Measurements from ENCODE around the gene KIF3A. TPM values are rescaled to one million over a fixed set of nuclear protein-coding genes. Genes with fewer than 3 reads are reported as not detected.

Gene KIF3A
- total RNA-seq, 1 experiment from 2014 or later = 13.2 TPM

GRCh38 chr5:132686193-132686592 lies 51.2 kb downstream of the KIF3A start:
- Mint-ChIP-seq H3K27me3 (ENCODE audit: low read depth) (no peaks in the 10 kb centered on the region), H3K9me3 (no peaks in the 10 kb centered on the region), H3K4me3 (no peak overlapping the region), H3K4me1 (0 out of 4 replicates have a peak, but pooled peaks cover 0 to 3% of the 10 kb centered on the region in 2 experiments), H3K27ac (no peak overlapping the region), H3K36me3 (ENCODE audit: insufficient read depth in 1 of 3, low read depth in 3 of 3) (no peaks in the 10 kb centered on the region)
- no peak overlapping the region for H3K56ac ChIP-seq (ENCODE audit: insufficient read length, low read depth, low read length)
- WGBS (ENCODE audit: extremely low coverage, insufficient read length, low lambda C conversion rate) = no CpG with 5 or more reads among the region's 3 CpGs
- no peaks in the 10 kb centered on the region for H3K79me1 ChIP-seq (ENCODE audit: insufficient read depth, low read depth, low read length, poor library complexity, severe bottlenecking)
- H3K4me1 ChIP-seq (ENCODE audit: insufficient read depth, low read length) = no peaks in the 10 kb centered on the region
- H3K9me3 ChIP-seq (ENCODE audit: control insufficient read depth, low read depth, low read length) = no peaks in the 10 kb centered on the region
- DNase-seq = no peak
- H3K27me3 ChIP-seq (ENCODE audit: insufficient read depth, low read length) = no peaks in the 10 kb centered on the region
- no peak overlapping the region for H2AFZ ChIP-seq (ENCODE audit: low read length)
- no peak overlapping the region for H2BK120ac ChIP-seq (ENCODE audit: low read depth, low read length, poor library complexity, severe bottlenecking)
- no peak overlapping the region for H3T11ph ChIP-seq (ENCODE audit: low read length)
- H3K23me2 ChIP-seq (ENCODE audit: insufficient read length, low read depth, low read length, poor library complexity, severe bottlenecking) = no peaks in the 10 kb centered on the region
- no peak overlapping the region for H3K14ac ChIP-seq (ENCODE audit: insufficient read depth, low read length)
- no peak overlapping the region for H3K18ac ChIP-seq (ENCODE audit: insufficient read length, low read depth, low read length)
- no peak overlapping the region for H2BK12ac ChIP-seq (ENCODE audit: insufficient read length, low read depth, low read length)
- H3K79me2 ChIP-seq (ENCODE audit: insufficient read depth, low read length) = no peaks in the 10 kb centered on the region
- H4K8ac ChIP-seq (replicated peaks; ENCODE audit: insufficient read length, low read depth, low read length) = no peak overlapping the region
- TF ChIP-seq, protein P1, sequence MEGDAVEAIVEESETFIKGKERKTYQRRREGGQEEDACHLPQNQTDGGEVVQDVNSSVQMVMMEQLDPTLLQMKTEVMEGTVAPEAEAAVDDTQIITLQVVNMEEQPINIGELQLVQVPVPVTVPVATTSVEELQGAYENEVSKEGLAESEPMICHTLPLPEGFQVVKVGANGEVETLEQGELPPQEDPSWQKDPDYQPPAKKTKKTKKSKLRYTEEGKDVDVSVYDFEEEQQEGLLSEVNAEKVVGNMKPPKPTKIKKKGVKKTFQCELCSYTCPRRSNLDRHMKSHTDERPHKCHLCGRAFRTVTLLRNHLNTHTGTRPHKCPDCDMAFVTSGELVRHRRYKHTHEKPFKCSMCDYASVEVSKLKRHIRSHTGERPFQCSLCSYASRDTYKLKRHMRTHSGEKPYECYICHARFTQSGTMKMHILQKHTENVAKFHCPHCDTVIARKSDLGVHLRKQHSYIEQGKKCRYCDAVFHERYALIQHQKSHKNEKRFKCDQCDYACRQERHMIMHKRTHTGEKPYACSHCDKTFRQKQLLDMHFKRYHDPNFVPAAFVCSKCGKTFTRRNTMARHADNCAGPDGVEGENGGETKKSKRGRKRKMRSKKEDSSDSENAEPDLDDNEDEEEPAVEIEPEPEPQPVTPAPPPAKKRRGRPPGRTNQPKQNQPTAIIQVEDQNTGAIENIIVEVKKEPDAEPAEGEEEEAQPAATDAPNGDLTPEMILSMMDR (conservative IDR thresholded peaks at IDR 0.05) = no peak
- H3K23ac ChIP-seq (ENCODE audit: insufficient read length, low read depth, low read length) = no peak overlapping the region
- no peak overlapping the region for H3K9ac ChIP-seq (ENCODE audit: extremely low read depth, insufficient read length, low read length)
- H2BK20ac ChIP-seq (ENCODE audit: low read depth, low read length, poor library complexity, severe bottlenecking) = no peak overlapping the region
- H2AK5ac ChIP-seq (ENCODE audit: insufficient read length, low read length) = no peak overlapping the region
- no peaks in the 10 kb centered on the region for H4K20me1 ChIP-seq (ENCODE audit: control insufficient read depth, insufficient read depth, insufficient read length)
- H3K4ac ChIP-seq (ENCODE audit: low read depth, low read length) = no peak overlapping the region
- H3K4me2 ChIP-seq (ENCODE audit: insufficient read depth, insufficient read length, low read length) = no peak overlapping the region
- no peak overlapping the region for H3K27ac ChIP-seq (ENCODE audit: insufficient read length, low read depth, low read length)
- H4K5ac ChIP-seq (ENCODE audit: insufficient read length, low read depth, low read length) = no peak overlapping the region
- no peak overlapping the region for H4K91ac ChIP-seq (ENCODE audit: insufficient read length, low read depth, low read length)
- no peak overlapping the region for H2BK15ac ChIP-seq (ENCODE audit: low read depth, low read length)
- no peak overlapping the region for H2BK5ac ChIP-seq (ENCODE audit: insufficient read length, low read length)
